Measurements from ENCODE around the gene MRI1.

MRI1 gene

DNA sequence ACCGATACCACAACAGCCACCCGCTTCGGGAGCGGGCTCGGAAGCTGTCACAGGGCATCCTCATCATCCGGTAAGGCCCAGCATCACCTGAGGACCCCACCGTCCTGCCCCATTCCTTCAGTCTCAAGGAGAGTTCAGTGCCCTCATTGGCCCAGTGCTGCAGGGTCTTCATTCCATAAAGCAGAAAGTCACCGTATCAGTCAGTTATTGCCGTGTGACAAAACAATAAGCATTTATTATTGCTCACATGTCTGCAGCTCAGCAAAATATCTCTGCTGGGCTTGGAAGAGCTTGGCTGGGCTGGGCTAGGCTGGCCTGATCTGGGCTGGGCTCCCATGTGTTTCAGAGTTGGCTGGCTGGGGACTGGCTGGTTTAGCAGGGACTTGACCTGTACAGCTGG, 8.1 kb upstream of the MRI1 start:
- ChIA-PET CTCF (no interaction called here), POLR2A (ENCODE audit: low non-redundant PET) (no interaction called here)
- TF ChIP-seq, protein P1, sequence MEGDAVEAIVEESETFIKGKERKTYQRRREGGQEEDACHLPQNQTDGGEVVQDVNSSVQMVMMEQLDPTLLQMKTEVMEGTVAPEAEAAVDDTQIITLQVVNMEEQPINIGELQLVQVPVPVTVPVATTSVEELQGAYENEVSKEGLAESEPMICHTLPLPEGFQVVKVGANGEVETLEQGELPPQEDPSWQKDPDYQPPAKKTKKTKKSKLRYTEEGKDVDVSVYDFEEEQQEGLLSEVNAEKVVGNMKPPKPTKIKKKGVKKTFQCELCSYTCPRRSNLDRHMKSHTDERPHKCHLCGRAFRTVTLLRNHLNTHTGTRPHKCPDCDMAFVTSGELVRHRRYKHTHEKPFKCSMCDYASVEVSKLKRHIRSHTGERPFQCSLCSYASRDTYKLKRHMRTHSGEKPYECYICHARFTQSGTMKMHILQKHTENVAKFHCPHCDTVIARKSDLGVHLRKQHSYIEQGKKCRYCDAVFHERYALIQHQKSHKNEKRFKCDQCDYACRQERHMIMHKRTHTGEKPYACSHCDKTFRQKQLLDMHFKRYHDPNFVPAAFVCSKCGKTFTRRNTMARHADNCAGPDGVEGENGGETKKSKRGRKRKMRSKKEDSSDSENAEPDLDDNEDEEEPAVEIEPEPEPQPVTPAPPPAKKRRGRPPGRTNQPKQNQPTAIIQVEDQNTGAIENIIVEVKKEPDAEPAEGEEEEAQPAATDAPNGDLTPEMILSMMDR (conservative IDR thresholded peaks at IDR 0.05; ENCODE audit: low read depth): no peak
- H3K27ac ChIP-seq: peak overlapping the region; percentile 13
- no peak for DNase-seq (ENCODE audit: low spot score)

DNA sequence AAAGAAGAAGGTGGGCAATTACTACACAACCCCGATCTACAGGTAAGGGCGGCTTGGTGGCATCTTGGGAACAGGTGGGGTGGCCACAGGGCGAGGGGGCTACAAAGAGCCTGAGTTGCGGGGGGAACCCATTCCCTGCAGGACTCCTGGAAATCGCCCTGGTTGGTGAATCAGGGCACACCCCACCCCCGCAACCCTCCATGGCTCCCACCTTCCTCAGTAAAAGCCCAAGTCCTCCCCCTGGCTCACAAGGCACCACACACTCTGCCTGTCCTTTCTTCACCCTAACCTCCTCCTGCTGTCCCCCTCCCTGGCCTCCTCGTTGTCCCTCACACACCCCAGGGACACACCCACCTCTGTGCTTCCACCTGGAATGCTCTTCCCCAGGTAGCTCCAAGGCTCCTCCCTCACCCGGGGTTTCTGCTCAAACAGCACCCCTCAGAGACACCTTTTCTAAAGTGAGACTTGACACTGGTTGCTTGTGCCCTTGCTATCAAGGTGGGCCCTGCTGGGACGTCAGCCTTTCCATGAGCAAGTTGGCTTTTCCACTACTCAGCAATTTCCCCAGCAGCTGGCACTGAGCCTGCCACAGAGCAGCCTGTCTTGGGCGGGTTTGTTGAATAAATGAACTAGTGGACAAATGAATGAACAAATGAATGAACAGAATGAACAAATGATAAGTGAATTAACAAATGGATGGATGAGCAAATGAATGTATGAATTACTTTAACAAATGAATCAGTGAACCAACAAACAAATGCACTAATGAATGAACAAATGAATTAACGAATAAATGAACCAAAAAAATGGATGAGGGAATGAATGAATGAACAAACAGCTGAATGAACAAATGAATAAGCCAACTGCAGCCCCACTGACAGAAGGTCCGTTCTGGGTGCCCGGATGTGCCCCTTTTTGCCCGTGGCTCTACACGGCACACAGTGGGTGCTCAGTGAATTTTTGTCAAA, 6.2 kb upstream of the MRI1 start:
- ChIA-PET POLR2A (ENCODE audit: low non-redundant PET) (no interaction called here), CTCF (no interaction called here)
- peak overlapping the region; percentile 1; the same call in 1 of the 2 replicates for H3K27ac ChIP-seq
- no peak for DNase-seq (ENCODE audit: low spot score)
- TF ChIP-seq, protein P1 (conservative IDR thresholded peaks at IDR 0.05; ENCODE audit: low read depth): no peak

DNA sequence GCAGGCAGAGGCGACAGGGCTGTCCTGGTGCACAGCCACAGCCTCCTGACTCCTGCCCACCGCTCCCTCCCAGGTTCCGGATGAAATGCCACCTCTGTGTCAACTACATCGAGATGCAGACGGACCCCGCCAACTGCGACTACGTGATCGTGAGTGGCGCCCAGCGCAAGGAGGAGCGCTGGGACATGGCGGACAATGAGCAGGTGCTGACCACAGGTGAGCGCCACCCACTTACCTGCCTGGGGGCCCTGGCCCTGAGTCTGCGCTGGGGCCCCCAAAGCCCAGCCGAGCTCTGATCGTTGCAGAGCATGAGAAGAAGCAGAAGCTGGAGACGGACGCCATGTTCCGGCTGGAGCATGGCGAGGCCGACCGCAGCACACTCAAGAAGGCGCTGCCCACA, 5.5 kb upstream of the MRI1 start:
- CTCF ChIA-PET: no interaction called here

DNA sequence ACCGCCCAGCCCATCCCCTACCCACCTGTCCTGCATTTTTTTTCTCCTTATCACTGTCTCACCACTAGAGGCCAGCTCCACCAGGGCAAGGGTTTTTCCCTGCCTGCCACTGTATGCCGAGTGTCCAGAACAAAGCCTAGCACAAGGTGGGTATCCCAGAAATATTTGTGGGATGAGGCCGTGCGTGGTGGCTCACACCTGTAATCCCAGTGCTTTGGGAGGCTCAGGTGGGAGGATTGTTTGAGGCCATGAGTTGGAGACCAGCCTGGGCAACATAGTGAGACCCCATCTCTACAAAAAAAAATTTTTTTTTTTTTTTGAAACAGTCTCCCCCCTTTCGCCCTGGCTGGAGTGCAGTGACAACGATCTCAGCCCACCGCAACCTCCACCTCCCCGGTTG, 2.9 kb upstream of the MRI1 start:
- ChIA-PET CTCF (interaction anchor here (0.6 kb wide), 1 partner anchor 173 kb away, joined by 3 read pairs; no protein-coding TSS in a partner anchor), POLR2A (ENCODE audit: low non-redundant PET) (no interaction called here)
- DNase-seq (ENCODE audit: low spot score): no peak
- TF ChIP-seq, protein P1 (conservative IDR thresholded peaks at IDR 0.05; ENCODE audit: low read depth): no peak
- peak overlapping the region; percentile 80 for H3K27ac ChIP-seq

More for the DNA sequence above, 5.5 kb upstream of the MRI1 start:
- no peak overlapping the region for H3K27ac ChIP-seq
- no peak for DNase-seq (ENCODE audit: low spot score)
- TF ChIP-seq, protein P1 (conservative IDR thresholded peaks at IDR 0.05; ENCODE audit: low read depth): no peak
- POLR2A ChIA-PET (ENCODE audit: low non-redundant PET): no interaction called here

DNA sequence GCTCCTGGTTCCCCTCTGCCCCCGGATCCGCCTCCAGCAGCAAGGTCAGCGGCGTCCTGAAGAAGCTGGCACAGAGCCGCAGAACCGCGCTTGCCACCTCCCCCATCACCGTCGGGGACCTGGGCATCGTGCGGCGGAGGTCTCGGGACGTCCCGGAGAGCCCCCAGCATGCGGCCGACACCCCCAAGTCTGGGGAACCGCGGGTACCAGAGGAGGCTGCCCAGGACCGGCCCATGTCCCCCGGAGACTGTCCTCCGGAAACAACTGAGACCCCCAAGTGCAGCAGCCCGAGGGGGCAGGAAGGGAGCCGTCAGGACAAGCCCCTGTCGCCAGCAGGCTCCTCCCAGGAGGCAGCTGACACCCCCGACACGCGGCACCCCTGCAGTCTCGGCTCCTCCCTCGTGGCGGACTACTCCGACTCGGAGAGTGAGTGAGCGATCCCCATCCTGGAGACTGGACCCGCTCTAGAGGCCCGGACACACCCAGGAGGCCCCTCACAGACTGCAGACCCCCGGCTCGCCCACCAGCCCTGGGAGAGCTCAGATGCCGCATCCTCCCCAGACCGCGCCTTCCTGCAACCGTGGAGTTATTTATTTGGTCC, 1.6 kb upstream of the MRI1 start:
- POLR2A ChIA-PET (ENCODE audit: low non-redundant PET): no interaction called here
- H3K27ac ChIP-seq: peak overlapping the region; percentile 80
- CTCF ChIA-PET: interaction anchor here (1.0 kb wide), 1 partner anchor 15 kb away, joined by 3 read pairs; a partner anchor contains a TSS
- no peak for DNase-seq (ENCODE audit: low spot score)
- TF ChIP-seq, protein P1 (conservative IDR thresholded peaks at IDR 0.05; ENCODE audit: low read depth): no peak

DNA sequence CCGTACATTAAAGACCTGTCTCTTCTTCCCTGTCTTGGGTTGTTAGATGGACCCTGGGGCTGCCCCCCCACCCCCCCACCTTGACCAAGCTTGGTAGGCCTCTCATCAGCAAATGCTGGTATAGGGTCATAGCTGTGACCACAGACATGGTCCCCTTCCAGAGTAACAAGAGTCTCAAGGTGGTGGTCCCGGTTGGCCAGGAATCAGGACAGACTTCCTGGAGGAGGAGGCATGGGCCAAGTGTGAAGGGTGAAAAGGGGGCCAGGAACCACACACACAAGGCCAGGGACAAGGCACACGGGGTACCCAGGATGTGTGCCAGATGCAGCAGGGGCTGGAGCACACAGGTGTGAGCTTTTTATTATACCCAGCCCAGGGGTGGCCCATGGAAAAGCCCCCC, 1.1 kb upstream of the MRI1 start:
- POLR2A ChIA-PET (ENCODE audit: low non-redundant PET): no interaction called here
- no peak for DNase-seq (ENCODE audit: low spot score)
- CTCF ChIA-PET: interaction anchor here (1.0 kb wide), 1 partner anchor 15 kb away, joined by 3 read pairs; a partner anchor contains a TSS
- TF ChIP-seq, protein P1 (conservative IDR thresholded peaks at IDR 0.05; ENCODE audit: low read depth): no peak
- peak overlapping the region; percentile 80 for H3K27ac ChIP-seq

Data from RWPE1 (cell line).